SU-DHL-6 (cell line): Measurements from ENCODE around the gene MPEG1.

ENCODE experiments used
- CTCF ChIP-seq: fragments of 200-600 bp; sonication (generic); IDR thresholded peaks from one replicate; pipeline ENCODE4 v1.5.1; 2017; ENCODE audit warnings: antibody characterized with exemption, mild to moderate bottlenecking, low read length, moderate library complexity; ENCODE audit not compliant: insufficient read depth, poor library complexity, severe bottlenecking
- EZH2phosphoT487 ChIP-seq: fragments of 200-600 bp; sonication (generic), shearing (Covaris generic); conservative IDR thresholded peaks from 2 replicates; pipeline ENCODE4 v1.6.1; 2018; ENCODE audit warnings: mild to moderate bottlenecking, antibody characterized with exemption, low read length, moderate library complexity, mixed read lengths

GRCh38 chr11:59173964-59174663, 38.6 kb downstream of the MPEG1 start:
- TF ChIP-seq CTCF, result no peak
- no peak for TF ChIP-seq EZH2phosphoT487
